ENCODE data around the gene MIOX. TPM values are rescaled to one million over a fixed set of nuclear protein-coding genes. Genes with fewer than 3 reads are reported as not detected.

The MIOX gene
- total and polyA plus RNA-seq, 9 of the 15 experiments (the other 6 are each of a cell fraction or from before 2014, with no cell fraction given) = 0.08 TPM; not detected in 8

DNA sequence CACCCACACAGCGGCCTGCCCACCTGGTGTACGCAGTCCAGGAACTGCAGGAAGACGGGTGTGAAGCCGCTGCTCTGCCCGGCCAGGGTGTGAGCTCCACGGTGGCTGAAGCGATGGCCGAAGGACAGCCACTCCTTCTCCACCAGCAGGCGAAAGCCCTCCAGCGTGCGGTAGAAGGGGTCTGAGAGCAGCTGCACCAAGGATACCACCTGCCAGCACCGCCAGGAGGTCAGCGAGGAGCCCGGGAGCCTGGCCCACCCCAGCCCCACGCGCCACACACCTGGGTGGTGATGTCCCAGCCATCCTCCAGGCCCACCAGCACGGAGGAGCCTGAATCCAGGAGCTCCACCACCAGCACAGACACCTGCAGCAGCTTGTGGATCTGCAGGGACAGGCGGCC is 31.5 kb upstream of the MIOX start:
- DNase-seq (ENCODE audit: extremely low read depth in 1 of 4, low spot score in 3 of 4) (no peak), ATAC-seq (no peak), FAIRE-seq (no peak)
- Histone ChIP-seq H2AFZ (ENCODE audit: low read depth, low read length) (no peak overlapping the region), H3K79me2 (ENCODE audit: control insufficient read depth, insufficient read depth, low read length) (no peaks in the 10 kb centered on the region), H3K9me1 (ENCODE audit: control insufficient read depth, insufficient read depth, low read length) (no peaks in the 10 kb centered on the region), H3K4me1 (replicated peaks in 1 of 2; ENCODE audit: control insufficient read depth in 2 of 2, insufficient read depth in 2 of 2, low read length in 2 of 2) (peaks cover 0 to 4% of the 10 kb centered on the region in 2 experiments; a peak in 2 of 5 replicates), H3K9me3 (replicated peaks; ENCODE audit: control insufficient read depth, insufficient read depth, low read depth, low read length) (no peaks in the 10 kb centered on the region), H3K4me3 (no peak overlapping the region), H3K36me3 (ENCODE audit: control insufficient read depth, insufficient read depth, low read length) (peaks cover 44% of the 10 kb centered on the region; the same call in 1 of the 3 replicates), H3K27ac (ENCODE audit: extremely low read depth, low read depth, low read length) (no peak overlapping the region), H3K4me2 (ENCODE audit: insufficient read depth, low read length) (no peak overlapping the region), H4K20me1 (replicated peaks; ENCODE audit: control insufficient read depth, insufficient read depth, low read length) (no peaks in the 10 kb centered on the region), H3K27me3 (ENCODE audit: control insufficient read depth in 2 of 2, insufficient read depth in 2 of 2, low read length in 2 of 2) (no peaks in the 10 kb centered on the region), H3K9ac (ENCODE audit: insufficient read depth in 1 of 2, low read depth in 2 of 2, low read length in 2 of 2) (no peak overlapping the region)
- ChIA-PET POLR2A (no interaction called here), CTCF (ENCODE audit: low intra/inter-chr PET ratio) (no interaction called here)
- intact Hi-C loops (cut with micrococcal nuclease) = no loop called here
- BruUV-seq (replicated peaks) = no TSS peak
- WGBS (ENCODE audit: insufficient coverage, low coverage, missing lambda C conversion rate) = 93% methylated on average over 9 of the region's 18 CpGs
- in situ Hi-C loops (cut with MboI) = no loop called here
- TF ChIP-seq, protein P1, sequence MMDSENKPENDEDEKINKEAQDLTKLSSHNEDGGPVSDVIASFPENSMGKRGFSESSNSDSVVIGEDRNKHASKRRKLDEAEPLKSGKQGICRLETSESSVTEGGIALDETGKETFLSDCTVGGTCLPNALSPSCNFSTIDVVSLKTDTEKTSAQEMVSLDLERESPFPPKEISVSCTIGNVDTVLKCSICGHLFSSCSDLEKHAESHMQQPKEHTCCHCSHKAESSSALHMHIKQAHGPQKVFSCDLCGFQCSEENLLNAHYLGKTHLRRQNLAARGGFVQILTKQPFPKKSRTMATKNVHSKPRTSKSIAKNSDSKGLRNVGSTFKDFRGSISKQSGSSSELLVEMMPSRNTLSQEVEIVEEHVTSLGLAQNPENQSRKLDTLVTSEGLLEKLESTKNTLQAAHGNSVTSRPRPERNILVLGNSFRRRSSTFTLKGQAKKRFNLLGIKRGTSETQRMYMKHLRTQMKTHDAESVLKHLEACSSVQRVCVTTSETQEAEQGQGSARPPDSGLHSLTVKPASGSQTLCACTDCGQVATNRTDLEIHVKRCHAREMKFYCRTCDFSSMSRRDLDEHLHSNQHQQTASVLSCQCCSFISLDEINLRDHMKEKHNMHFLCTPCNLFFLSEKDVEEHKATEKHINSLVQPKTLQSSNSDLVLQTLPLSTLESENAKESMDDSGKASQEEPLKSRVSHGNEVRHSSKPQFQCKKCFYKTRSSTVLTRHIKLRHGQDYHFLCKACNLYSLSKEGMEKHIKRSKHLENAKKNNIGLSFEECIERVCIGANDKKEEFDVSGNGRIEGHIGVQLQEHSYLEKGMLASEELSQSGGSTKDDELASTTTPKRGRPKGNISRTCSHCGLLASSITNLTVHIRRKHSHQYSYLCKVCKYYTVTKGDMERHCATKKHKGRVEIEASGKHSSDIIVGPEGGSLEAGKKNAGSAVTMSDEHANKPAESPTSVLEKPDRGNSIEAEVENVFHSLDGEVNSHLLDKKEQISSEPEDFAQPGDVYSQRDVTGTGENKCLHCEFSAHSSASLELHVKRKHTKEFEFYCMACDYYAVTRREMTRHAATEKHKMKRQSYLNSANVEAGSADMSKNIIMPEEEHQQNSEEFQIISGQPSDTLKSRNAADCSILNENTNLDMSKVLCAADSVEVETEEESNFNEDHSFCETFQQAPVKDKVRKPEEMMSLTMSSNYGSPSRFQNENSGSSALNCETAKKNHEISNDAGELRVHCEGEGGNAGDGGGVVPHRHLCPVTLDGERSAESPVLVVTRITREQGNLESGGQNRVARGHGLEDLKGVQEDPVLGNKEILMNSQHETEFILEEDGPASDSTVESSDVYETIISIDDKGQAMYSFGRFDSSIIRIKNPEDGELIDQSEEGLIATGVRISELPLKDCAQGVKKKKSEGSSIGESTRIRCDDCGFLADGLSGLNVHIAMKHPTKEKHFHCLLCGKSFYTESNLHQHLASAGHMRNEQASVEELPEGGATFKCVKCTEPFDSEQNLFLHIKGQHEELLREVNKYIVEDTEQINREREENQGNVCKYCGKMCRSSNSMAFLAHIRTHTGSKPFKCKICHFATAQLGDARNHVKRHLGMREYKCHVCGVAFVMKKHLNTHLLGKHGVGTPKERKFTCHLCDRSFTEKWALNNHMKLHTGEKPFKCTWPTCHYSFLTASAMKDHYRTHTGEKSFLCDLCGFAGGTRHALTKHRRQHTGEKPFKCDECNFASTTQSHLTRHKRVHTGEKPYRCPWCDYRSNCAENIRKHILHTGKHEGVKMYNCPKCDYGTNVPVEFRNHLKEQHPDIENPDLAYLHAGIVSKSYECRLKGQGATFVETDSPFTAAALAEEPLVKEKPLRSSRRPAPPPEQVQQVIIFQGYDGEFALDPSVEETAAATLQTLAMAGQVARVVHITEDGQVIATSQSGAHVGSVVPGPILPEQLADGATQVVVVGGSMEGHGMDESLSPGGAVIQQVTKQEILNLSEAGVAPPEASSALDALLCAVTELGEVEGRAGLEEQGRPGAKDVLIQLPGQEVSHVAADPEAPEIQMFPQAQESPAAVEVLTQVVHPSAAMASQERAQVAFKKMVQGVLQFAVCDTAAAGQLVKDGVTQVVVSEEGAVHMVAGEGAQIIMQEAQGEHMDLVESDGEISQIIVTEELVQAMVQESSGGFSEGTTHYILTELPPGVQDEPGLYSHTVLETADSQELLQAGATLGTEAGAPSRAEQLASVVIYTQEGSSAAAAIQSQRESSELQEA (IDR thresholded peaks at IDR 0.05; ENCODE audit: low read depth) = no peak
- TF ChIP-seq, protein P2, sequence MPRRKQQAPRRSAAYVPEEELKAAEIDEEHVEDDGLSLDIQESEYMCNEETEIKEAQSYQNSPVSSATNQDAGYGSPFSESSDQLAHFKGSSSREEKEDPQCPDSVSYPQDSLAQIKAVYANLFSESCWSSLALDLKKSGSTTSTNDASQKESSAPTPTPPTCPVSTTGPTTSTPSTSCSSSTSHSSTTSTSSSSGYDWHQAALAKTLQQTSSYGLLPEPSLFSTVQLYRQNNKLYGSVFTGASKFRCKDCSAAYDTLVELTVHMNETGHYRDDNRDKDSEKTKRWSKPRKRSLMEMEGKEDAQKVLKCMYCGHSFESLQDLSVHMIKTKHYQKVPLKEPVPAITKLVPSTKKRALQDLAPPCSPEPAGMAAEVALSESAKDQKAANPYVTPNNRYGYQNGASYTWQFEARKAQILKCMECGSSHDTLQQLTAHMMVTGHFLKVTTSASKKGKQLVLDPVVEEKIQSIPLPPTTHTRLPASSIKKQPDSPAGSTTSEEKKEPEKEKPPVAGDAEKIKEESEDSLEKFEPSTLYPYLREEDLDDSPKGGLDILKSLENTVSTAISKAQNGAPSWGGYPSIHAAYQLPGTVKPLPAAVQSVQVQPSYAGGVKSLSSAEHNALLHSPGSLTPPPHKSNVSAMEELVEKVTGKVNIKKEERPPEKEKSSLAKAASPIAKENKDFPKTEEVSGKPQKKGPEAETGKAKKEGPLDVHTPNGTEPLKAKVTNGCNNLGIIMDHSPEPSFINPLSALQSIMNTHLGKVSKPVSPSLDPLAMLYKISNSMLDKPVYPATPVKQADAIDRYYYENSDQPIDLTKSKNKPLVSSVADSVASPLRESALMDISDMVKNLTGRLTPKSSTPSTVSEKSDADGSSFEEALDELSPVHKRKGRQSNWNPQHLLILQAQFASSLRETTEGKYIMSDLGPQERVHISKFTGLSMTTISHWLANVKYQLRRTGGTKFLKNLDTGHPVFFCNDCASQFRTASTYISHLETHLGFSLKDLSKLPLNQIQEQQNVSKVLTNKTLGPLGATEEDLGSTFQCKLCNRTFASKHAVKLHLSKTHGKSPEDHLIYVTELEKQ (CRISPR knock-in tag; IDR thresholded peaks at IDR 0.05) = no peak
- TF ChIP-seq SIX5 (IDR thresholded peaks at IDR 0.05; ENCODE audit: borderline replicate concordance in 1 of 2, insufficient read depth in 1 of 2, low read depth in 1 of 2, low read length in 2 of 2) = no peak
- TF ChIP-seq RBFOX2 (IDR thresholded peaks at IDR 0.05; ENCODE audit: low read depth, low read length) = no peak
- no peak for TF ChIP-seq EWSR1 (IDR thresholded peaks at IDR 0.05; ENCODE audit: borderline replicate concordance, low read depth, partially characterized antibody)
- TF ChIP-seq ZNF586 (CRISPR knock-in tag; conservative IDR thresholded peaks at IDR 0.05) = no peak
- no peak for TF ChIP-seq CBX5 (IDR thresholded peaks at IDR 0.05; ENCODE audit: borderline replicate concordance, low read depth)
- no peak for TF ChIP-seq NR3C1 (CRISPR knock-in tag; IDR thresholded peaks at IDR 0.05)
- no peak for TF ChIP-seq SIN3A (IDR thresholded peaks at IDR 0.05; ENCODE audit: borderline replicate concordance in 2 of 2, control insufficient read depth in 1 of 2, low read depth in 2 of 2, low read length in 2 of 2)
- TF ChIP-seq ZBTB8A (IDR thresholded peaks at IDR 0.05; ENCODE audit: partially characterized antibody) = no peak
- TF ChIP-seq MCM5 (IDR thresholded peaks at IDR 0.05; ENCODE audit: low read depth) = no peak
